ENCODE results near the gene PRKCD. TPM values are rescaled to one million over a fixed set of nuclear protein-coding genes. Genes with fewer than 3 reads are reported as not detected.

Gene PRKCD
- total RNA-seq, 1 donor from 2014 or later, result 32.2 TPM

DNA sequence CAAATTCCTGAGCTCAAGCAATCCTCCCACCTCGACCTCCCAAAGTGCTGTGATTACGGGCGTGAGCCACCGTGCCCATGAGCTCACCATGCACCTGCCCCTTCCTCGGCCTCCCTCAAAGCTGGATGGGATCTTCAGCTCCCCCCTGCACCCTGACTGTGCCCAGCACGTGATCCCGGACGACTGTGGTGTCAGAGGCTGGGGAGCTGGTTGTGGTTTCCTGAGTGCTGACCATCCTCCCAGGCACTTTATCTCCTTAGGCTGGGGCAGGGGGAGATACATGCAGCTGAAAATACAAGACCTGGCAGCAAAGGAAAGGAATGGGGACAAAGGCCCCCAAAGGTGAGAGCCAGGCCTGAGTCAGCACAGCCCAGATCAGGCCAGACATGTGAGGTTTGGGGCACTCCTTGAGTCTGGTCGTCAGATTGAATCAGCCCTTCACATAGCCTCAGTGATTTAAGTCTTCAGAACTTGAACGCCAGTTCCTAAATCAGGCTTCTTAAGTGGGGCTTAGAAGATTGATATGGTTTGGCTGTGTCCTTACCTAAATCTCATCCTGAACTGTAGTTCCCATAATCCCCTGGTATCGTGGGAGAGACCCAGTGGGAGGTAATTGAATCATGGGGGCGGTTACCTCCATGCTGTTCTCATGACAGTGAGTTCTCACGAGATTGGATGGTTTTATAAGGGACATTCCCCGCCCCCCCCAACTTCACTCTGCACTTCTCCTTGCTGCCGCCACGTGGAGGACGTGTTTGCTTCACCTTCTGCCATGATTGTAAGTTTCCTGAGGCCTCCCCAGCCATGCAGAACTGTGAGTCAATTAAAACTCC is 35.8 kb downstream of the PRKCD start:
- Histone ChIP-seq H3K4me3 (no peak overlapping the region), H3K9me3 (no peaks in the 10 kb centered on the region), H3K27me3 (no peaks in the 10 kb centered on the region), H3K4me1 (peaks cover 23% of the 10 kb centered on the region), H3K36me3 (no peaks in the 10 kb centered on the region), H3K27ac (no peak overlapping the region)
- TF ChIP-seq, protein P1, sequence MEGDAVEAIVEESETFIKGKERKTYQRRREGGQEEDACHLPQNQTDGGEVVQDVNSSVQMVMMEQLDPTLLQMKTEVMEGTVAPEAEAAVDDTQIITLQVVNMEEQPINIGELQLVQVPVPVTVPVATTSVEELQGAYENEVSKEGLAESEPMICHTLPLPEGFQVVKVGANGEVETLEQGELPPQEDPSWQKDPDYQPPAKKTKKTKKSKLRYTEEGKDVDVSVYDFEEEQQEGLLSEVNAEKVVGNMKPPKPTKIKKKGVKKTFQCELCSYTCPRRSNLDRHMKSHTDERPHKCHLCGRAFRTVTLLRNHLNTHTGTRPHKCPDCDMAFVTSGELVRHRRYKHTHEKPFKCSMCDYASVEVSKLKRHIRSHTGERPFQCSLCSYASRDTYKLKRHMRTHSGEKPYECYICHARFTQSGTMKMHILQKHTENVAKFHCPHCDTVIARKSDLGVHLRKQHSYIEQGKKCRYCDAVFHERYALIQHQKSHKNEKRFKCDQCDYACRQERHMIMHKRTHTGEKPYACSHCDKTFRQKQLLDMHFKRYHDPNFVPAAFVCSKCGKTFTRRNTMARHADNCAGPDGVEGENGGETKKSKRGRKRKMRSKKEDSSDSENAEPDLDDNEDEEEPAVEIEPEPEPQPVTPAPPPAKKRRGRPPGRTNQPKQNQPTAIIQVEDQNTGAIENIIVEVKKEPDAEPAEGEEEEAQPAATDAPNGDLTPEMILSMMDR (IDR thresholded peaks at IDR 0.05), result no peak
- intact Hi-C loops (cut with DNase I), result loop anchor here (2.0 kb wide), 1 partner anchor 82 kb away; no protein-coding TSS in a partner anchor
- no peak for DNase-seq (ENCODE audit: extremely low spot score in 2 of 2)

DNA sequence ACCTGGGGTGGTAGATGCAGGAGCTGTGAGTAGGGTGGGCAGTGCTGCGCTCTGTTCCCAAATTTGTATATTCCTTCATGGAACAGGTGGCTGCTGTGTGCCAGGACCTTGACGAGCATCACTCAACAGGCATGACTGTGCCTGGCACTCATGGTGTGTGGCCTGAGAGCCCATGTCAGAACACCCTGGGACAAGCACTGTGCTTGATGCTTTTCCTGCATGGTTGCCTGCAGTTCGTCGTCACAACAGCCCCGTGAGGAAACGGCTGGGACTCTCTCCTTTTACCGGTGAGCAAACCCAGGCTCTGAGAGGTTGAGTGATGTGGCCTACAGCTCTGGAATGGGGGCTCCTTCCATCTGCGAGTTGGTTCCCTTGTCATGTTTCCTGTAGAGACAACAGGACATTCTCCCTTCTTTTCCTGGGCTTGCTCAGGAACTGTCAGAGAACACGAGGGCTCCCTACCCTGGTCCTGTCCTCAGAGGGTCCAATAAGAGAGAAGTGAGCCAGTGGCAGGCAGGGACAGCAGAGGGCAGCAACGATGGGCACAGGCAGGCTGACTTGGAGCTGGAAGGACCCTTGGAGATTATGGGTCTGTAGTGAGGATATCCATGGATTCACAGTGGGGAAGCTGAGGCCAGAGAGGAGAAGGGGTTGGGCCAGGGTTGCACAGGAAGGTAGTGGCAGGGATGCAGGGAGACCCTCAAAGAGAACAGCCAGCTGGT is 37.4 kb downstream of the PRKCD start:
- H3K4me3 ChIP-seq, result no peak overlapping the region
- no peak overlapping the region for H3K27ac ChIP-seq
- TF ChIP-seq, protein P1 (IDR thresholded peaks at IDR 0.05), result no peak
- no peak for TF ChIP-seq POLR2AphosphoS5 (IDR thresholded peaks at IDR 0.05; ENCODE audit: insufficient read depth in 1 of 2, low read depth in 1 of 2)
- no peak for TF ChIP-seq POLR2A (IDR thresholded peaks at IDR 0.05)
- H3K27me3 ChIP-seq, result no peaks in the 10 kb centered on the region
- no peak for DNase-seq (ENCODE audit: extremely low spot score in 2 of 2)
- intact Hi-C loops (cut with DNase I), result no loop called here
- no peaks in the 10 kb centered on the region for H3K9me3 ChIP-seq
- H3K36me3 ChIP-seq, result no peaks in the 10 kb centered on the region
- H3K4me1 ChIP-seq, result peaks cover 14% of the 10 kb centered on the region

DNA sequence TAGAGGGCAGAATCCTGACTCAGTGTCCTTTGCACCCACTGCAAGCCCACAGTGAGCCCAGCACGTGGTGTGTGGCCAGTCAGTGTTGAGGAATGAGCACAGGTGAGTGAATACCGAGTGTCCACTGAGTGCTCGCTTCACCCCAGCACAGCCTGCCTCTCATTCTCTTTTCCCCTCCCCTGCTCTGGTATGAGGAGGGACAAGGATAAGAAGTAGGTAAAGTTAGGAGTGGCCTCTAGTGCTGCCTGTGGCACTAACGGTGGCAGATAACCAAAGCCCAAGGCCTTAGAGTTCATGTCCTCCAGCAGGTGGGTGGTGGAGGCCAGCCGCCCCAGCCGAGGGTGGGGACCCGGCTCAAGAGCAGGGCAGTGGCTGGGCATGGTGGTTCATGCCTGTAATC is 38.0 kb downstream of the PRKCD start:
- TF ChIP-seq POLR2A (IDR thresholded peaks at IDR 0.05) (no peak), POLR2AphosphoS5 (IDR thresholded peaks at IDR 0.05; ENCODE audit: insufficient read depth in 1 of 2, low read depth in 1 of 2) (no peak)
- TF ChIP-seq, protein P1 (IDR thresholded peaks at IDR 0.05), result no peak
- no peaks in the 10 kb centered on the region for H3K27me3 ChIP-seq
- intact Hi-C loops (cut with DNase I), result no loop called here
- no peaks in the 10 kb centered on the region for H3K36me3 ChIP-seq
- H3K9me3 ChIP-seq, result no peaks in the 10 kb centered on the region
- DNase-seq (ENCODE audit: extremely low spot score in 2 of 2), result no peak
- H3K4me3 ChIP-seq, result no peak overlapping the region
- peaks cover 8% of the 10 kb centered on the region for H3K4me1 ChIP-seq
- H3K27ac ChIP-seq, result no peak overlapping the region

DNA sequence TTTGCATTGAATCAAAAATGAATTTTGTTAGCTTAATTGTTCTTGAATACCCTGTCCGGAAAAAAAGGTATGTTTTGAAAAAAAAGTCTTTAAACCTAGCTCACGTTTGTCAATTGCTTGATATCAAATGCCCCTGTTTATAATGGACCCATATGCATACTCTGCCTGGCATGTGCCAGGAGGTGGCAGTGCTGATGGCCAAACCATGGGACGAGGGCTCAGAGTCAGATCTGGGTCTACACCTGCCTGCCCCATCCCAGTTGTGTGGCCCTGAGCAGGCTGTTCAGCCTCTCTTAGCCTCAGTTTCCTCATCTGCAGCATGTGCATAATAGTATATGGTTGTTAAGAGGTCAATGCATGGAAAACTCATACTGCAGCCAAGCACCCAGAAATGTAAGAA is 38.8 kb downstream of the PRKCD start:
- H3K4me3 ChIP-seq, result no peak overlapping the region
- no peak overlapping the region for H3K27ac ChIP-seq
- intact Hi-C loops (cut with DNase I), result no loop called here
- no peak for DNase-seq (ENCODE audit: extremely low spot score in 2 of 2)
- no peaks in the 10 kb centered on the region for H3K36me3 ChIP-seq
- H3K4me1 ChIP-seq, result no peaks in the 10 kb centered on the region
- TF ChIP-seq, protein P1 (IDR thresholded peaks at IDR 0.05), result no peak
- TF ChIP-seq POLR2AphosphoS5 (IDR thresholded peaks at IDR 0.05; ENCODE audit: insufficient read depth in 1 of 2, low read depth in 1 of 2) (no peak), POLR2A (IDR thresholded peaks at IDR 0.05) (no peak)
- H3K27me3 ChIP-seq, result no peaks in the 10 kb centered on the region
- no peaks in the 10 kb centered on the region for H3K9me3 ChIP-seq
